ENCODE data around the gene PARPBP.
"Not testable (repeated sequence)": the region's sequence is repeated elsewhere in the genome, so short reads cannot be mapped to it uniquely, and the experiment has no call there.

Gene PARPBP, protein sequence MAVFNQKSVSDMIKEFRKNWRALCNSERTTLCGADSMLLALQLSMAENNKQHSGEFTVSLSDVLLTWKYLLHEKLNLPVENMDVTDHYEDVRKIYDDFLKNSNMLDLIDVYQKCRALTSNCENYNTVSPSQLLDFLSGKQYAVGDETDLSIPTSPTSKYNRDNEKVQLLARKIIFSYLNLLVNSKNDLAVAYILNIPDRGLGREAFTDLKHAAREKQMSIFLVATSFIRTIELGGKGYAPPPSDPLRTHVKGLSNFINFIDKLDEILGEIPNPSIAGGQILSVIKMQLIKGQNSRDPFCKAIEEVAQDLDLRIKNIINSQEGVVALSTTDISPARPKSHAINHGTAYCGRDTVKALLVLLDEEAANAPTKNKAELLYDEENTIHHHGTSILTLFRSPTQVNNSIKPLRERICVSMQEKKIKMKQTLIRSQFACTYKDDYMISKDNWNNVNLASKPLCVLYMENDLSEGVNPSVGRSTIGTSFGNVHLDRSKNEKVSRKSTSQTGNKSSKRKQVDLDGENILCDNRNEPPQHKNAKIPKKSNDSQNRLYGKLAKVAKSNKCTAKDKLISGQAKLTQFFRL

DNA sequence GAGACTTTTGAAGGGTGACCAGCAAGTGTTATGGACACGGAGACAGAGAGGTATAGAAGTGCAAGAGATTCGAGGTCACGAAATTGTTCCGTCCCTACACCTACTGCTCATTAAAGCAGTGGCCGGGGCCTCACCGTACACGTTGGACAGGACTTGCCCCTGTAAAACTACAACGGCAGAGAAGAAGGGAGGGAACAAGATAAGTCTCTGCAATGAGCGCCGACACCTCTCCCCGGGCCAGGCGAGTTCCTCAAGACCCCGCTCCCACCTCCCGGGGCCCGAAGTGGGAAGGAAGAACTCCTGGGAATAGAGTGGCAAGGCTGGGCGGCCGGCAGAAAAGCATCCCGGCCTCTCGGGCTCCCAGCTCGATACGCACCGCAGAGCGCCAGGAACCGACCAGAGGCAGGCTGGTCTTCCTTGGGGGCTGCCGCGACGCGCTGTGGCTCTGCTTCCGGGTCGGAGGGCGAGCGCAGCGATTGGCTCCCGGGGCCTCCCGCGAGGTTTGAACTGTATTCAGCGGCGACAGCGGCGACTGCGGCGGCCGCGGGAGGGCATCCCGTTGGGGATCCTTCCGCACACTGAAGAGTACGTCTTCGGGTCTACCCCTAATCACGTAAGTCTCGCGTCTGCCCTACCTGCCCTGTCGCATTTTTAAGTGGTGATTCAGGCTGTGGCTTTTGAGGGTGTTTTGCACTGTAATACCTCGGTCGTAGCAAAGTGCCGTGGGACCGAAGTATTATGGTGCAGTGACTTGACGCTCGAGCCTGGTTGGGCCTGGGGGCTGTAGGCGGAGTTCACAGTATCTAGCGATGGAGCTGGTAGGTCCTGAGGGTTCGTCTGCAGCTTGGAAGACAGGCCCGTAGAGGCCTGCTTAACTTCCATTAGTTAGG lies at the start of gene PARPBP, which contains the start of gene NUP37:
Gene PARPBP (plus strand): TSS at position 510 of the 890 bp plus-strand sequence. CDS start 3,706 bp downstream, outside the sequence.
Gene NUP37 (minus strand): TSS at position 441 of the 890 bp plus-strand sequence. CDS start 1,596 bp downstream, outside the sequence.
- DNase-seq = peak; percentile 80

DNA sequence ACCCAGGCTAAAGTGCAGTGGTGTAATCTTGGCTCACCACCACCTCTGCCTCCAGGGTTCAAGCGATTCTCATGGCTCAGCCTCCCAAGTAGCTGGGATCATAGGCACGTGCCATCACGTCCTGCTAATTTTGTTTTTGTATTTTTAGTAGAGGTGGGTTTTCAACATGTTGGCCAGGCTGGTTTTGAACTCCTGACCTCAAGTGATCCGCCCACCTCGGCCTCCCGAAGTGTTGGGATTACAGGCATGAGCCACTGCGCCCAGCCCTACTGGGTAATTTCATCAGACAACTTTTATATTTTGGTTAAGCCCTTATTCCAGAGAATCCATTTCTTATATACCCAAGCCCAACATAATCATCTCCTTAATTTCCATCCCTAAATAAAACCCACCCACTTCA lies 47.9 kb upstream of the PARPBP start:
- not testable (repeated sequence) for DNase-seq

DNA sequence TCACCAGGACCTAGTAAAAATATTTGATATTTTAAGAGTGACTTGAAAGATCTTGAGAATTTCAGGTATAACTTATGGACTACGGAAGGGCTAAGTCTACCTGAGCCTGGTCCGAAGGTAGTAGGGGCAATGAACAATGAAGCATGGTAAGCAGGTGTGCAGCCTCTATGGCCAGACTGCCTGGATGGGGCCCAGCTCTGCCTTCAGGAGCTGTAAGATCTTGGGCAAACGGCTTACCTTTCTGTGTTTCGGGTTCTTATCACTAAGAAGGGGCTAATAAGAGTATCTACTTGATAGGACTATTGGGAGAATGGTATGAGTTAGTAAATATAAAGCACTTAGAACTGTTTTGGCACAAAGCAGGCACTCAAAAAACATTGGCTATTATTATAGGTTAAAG lies 39.1 kb upstream of the PARPBP start:
- no peak for DNase-seq

DNA sequence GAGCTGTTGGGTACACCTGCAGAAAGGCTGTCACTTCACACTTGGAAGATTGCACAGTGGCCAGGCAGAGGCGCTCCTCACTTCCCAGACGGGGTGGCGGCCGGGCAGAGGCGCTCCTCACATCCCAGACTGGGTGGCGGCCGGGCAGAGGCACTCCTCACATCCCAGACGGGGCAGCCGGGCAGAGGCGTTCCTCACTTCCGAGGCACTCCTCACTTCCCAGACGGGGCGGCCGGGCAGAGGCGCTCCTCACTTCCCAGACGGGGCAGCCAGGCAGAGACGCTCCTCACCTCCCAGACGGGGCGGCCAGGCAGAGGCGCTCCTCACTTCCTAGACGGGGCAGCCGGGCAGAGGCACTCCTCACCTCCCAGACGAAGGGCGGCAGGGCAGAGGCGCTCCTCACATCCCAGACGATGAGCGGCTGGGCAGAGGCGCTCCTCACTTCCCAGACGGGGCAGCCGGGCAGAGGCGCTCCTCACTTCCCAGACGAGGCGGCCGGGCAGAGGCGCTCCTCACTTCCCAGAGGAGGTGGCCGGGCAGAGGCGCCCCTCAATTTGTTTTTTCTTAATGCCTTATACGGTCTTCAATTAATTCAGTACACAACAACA lies 30.7 kb upstream of the PARPBP start:
- not testable (repeated sequence) for DNase-seq

DNA sequence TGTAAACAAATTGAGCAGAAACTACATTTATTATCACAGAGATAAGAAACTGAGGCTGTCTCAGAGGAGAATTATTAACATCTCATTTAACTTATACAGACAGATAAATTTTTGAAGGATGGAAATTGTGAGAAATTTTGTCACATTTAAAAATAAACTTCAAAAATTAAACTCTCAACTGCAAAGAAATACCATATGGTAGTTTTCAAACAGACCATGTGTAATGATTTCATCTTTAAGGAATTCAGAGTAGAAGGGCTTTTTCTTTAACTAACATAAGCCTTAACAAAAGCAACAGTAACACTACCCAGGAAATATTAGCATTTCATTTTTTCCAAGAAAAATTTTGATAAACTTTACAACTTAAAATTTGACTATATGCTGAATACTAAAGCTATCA lies 26.7 kb upstream of the PARPBP start:
- no peak for DNase-seq

DNA sequence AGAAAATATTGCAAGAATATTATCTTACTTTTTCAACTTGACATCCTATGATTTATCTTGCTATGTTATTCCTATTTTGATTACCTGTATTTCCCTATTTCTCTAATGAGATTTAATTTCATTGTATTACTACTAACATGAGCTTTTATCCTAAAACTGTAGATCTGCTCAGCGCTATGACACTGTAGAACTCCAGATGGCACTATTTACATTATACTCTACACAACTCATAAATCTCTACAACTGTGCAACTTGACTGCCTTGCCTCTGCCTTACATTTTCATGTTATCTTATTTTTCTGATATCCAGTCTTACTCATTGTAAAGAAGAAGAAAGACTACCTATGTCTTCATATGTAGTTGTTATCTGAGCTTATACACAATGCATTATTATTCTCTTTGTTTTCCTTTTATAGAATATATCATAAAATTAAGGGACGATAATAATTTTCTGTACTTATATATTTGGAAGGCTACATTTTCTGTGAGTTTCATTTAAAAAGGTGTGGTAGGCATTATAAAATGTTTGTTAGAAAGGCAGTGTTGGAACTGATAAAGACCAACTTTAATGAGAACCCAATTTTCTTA lies 24.2 kb upstream of the PARPBP start:
- DNase-seq = peak; percentile 13

DNA sequence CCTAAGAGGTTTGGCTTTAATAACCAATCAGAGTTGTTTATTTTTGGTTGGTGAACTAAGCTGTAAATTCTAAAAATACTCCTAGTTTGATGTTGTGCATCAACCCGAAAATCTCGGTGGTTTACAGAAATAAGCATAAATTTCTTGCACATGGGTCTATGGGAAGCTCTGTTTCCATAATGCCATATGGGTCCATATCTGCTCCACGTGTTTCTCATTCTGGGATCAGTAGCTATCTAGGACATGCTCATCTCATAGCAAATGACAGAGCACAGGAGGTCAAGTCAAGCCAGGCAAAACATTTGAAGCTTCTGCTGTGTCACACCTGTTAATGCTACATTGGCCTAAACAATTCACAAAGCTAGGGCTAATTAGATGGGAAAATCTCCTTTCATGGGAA lies 23.1 kb upstream of the PARPBP start:
- no peak for DNase-seq

DNA sequence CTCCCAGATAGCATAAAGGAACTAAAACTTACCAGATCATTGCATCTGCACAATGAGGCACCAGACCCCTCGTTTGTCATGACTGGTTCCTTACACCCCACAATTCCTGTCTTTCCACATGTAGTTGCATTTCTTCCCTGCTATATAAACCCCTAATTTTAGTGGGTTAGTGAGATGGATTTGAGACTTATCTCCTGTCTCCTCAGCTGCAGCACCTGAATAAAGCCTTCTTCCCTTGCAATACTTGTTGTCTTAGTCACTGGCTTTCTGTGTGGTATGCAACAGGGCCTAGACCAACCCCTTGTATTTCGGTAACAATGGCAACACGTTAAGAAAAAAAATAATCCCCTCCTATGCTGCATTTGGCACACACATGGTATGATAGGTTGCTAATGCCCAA lies 13.1 kb upstream of the PARPBP start:
- DNase-seq = no peak

DNA sequence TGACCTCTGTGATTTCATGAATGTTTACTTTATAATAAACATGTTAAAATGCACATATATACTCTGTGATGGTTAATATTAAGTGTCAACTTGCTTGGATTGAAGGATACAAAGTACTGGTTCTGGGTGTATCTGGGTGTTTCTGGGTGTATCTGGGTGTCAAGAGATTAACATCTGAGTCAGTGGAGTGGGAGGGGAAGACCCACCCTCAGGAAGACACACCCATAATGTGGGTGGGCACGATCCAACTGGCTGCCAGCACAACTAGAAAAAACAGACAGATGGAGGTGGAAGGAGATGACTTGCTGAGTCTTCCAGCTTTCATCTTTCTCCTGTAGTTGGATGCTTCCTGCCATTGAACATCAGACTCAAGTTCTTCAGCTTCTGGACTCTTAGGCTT lies 12.0 kb upstream of the PARPBP start:
- DNase-seq = no peak

DNA sequence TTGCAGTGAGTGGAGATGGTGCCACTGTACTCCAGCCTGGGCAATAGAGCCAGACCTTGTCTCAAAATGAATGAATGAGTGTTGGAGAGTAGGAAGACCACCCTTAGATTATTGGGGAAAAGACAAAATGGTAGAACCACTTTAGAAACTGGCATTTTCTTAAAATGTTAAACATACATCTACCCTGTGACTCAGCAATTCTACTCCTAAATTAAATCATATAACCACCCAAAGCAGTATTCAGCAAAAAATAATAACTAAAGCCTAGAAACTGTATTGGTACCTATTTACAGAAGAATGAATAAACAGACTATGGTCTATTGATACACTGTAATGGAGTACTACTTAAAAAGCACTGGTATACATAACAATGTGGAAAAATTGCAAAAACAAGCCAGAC lies 9.2 kb upstream of the PARPBP start:
- DNase-seq = no peak

DNA sequence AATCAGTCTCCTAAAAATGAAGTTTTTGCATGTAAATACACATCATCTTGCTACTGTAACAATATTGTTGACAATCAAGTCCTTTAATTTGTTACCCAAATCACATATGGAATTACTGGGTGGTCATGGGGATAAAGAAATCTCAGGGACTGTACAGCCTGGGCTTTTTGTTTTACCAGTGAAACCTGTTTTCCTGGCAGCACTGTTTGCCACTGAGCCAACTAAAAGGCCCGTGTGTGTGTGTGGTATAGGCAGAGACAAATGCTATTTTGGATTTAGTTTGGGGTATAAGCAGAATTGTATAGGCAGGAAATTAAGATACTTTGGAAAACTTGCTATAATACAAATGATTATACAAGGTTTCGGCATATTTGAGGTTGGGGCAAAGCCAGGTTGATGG lies 5.8 kb upstream of the PARPBP start:
- no peak for DNase-seq

DNA sequence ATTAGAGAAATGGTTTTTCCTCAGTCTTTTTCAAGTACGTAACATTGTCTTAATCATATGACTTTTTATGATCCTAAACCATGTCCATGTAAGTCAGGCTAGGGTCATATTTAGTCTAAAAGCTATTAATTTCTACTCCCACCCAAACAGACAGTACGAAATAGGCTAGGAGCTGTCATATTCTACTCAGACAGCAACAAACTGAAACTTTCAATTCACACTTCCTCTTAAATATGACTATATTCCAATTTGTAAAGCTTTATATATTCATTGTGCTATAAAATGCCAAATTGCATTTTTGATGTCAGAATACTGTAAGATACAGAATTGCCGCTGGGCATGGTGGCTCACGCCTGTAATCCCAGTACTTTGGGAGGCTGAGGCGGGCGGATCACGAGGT lies 3.6 kb upstream of the PARPBP start:
- DNase-seq = no peak

DNA sequence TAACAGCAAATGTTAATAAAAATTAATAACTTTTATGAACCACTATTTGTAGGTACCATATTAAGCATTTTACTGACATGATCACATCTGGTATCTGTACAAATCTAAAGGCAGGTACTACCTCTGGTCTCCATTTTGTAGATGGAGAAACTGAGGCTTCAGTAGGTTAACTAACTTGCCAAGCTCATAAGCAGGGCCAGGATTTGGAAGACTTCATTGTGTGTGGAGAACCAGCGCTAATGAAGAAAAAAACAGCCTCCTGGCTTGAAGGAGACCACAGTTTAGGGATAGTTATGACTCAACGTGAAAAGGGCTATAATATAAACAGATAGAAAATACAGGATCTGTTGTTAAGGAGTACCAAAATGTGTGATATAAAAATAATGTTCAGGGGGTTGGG lies 1.1 kb upstream of the PARPBP start:
- DNase-seq = no peak

DNA sequence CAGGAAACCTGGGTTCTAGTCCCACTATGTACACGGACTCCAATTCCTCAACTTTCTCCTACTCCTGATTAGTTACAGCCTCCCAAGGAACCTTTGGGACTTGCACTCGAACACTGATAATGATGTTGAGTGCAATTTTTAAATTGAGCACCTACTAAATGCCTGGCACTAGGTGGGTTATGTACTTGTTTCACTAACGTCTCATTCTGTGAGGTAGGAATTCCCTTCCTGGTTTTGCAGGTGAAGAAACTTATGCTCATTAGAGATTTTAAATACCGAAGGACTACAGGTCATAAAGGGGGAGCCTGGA lies 536 bp downstream of the PARPBP start:
- no peak for DNase-seq

DNA sequence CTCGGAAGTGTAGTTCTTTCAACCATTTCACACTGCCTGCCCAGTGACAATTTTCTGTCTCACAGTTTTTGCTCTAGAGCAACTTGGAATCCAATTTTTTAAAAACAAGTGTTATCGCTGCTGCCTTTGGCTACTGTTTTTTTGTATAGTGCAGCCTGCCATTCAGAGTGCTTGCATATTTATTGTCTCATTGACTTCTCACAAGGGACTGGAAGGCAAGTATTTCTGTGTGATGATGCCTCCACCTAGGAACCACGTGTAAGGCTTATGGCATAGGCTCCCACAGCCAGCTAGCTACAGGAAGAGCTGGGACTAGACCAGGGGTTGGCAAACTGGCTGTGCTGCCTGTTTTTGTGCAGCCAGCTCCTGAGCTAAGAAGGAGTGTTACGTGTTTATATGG lies 903 bp downstream of the PARPBP start:
- DNase-seq = no peak

DNA sequence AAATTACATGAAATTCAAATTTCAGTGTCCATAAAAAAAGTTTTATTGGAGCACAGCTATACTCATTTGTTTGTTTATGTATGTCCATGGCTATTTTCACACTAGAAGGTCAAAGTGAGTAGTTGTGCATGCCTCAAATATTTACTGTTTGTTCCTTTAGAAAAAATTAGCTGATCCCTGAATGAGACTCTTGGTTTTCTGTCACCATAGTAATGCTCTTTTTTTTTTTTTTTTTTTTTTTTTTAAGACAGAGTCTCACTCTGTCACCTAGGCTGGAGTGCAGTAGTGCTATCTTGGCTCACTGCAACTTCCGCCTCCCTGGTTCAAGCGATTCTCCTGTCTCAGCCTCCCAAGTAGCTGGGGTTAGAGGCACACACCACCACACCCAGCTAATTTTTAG lies 1.3 kb downstream of the PARPBP start:
- DNase-seq = not testable (repeated sequence)

DNA sequence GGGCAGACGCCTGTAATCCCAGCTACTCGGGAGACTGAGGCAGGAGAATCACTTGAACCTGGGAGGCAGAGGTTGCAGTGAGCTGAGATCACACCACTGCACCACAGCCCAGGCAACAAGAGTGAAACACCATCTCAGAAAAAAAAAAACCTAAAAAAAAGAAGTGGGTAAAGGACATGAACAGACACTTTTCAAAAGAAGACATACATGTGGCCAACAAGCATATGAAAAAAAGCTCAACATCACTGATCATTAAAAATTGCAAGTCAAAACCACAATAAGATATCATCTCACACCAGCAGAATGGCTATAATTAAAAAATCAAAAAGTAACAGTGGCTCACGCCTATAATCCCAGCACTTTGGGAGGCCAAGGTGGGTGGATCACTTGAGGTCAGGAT lies 10.7 kb downstream of the PARPBP start:
- not testable (repeated sequence) for DNase-seq

DNA sequence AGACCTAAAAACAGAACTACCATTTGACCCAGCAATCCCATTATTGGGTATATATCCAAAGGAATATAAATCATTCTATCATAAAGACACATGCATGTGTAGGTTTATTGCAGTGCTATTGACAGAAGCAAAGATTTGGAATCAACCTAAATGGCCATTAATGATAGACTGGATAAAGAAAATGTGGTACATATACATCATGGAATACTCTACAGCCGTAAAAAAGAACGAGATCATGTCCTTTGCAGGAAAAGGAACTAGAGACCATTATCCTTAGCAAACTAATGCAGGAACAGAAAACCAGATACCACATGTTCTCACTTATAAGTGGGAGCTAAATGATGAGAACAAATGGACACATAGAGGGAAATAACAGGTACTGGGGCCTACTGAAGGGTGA lies 11.5 kb downstream of the PARPBP start:
- DNase-seq = not testable (repeated sequence)

DNA sequence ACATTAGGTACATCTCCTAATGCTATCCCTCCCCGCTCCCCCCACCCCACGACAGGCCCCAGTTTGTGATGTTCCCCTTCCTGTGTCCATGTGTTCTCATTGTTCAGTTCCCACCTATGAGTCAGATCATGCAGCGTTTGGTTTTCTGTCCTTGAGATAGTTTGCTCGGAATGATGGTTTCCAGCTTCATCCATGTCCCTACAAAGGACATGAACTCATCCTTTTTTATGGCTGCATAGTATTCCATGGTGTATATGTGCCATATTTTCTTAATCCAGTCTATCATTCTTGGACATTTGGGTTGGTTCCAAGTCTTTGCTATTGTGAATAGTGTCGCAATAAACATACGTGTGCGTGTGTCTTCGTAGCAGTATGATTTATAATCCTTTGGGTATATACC lies 17.6 kb downstream of the PARPBP start:
- DNase-seq = not testable (repeated sequence)

DNA sequence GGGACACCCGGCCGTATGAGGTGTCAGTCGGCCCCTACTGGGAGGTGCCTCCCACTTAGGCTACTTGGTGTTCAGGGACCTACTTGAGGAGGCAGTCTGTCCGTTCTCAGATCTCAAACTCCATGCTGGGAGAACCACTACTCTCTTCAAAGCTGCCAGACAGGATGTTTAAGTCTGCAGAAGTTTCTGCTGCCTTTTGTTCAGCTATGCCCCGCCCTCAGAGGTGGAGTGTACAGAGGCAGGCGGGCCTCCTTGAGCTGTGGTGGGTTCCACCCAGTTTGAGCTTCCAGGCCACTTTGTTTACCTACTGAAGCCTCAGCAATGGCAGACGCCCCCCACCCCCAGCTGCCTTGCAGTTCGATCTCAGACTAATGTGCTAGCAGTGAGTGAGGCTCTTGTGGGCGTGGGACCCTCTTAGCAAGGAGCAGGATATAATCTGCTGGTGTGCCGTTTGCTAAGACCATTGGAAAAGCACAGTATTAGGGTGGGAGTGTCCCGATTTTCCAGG lies 22.9 kb downstream of the PARPBP start:
- DNase-seq = not testable (repeated sequence)

DNA sequence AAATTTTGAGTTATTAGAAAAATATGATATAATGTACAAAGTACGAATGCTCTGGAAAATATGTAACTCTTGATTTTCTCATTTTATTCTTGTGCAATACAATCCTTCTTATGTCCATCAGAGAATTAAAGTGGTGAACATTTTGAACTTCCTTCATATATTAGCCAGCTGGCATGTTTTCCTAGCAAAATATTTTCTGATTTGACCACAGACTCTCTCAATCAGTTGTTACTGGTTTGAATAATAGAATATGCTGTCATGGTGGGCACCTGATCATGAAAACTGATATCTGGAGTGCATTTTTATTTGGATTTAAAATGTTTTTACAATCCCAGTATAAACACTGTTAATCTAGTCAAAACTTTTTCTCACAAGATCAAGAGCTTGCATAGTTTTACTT lies 24.2 kb downstream of the PARPBP start:
- no peak for DNase-seq

DNA sequence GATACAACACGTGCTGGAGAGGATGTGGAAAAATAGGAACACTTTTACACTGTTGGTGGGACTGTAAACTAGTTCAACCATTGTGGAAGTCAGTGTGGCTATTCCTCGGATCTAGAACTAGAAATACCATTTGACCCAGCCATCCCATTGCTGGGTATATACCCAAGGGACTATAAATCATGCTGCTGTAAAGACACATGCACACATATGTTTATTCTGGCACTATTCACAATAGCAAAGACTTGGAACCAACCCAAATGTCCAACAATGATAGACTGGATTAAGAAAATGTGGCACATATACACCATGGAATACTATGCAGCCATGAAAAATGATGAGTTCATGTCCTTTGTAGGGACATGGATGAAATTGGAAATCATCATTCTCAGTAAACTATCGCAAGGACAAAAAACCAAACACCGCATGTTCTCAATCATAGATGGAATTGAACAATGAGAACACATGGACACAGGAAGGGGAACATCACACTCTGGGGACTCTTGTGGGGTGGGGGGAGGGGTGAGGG lies 27.1 kb downstream of the PARPBP start:
- not testable (repeated sequence) for DNase-seq

All from NCI-H446 treated with DMSO at 0.1 percent for 48 hours (cell line).